ENCODE data around the gene SLC29A1.
"Not testable (repeated sequence)": the region's sequence is repeated elsewhere in the genome, so short reads cannot be mapped to it uniquely, and the experiment has no call there.

Gene SLC29A1

DNA sequence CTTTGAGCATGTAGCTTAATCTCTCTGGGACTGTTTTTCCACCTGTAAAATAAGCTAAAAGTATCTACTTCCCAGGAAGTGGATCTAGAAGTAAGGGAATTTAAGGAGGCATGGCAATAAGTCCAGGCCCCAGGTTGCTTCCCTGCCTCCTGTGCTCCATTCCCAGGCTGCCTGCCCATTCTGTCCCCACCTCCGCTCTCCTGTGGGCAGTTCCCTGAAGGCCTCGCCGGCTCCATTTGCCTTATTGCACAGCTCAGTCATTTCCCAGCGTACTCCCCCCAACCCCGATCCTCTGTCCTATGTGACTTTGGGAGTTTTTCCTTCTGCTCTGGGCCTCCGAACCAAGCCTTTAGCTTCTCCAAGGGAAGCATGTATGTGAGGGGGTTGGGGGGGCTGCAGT is 4.6 kb downstream of the SLC29A1 start:
- Histone ChIP-seq H3K36me3 (peaks cover 14 to 59% (median 47%) of the 10 kb centered on the region in 11 experiments; a peak in 21 of 22 replicates), H3K9me3 (replicated peaks in 1 of 11) (no peaks in the 10 kb centered on the region), H3K4me1 (peaks cover 43 to 61% (median 51%) of the 10 kb centered on the region in 10 experiments), H3K27ac (no peak overlapping the region), H3K4me2 (no peak overlapping the region), H4K20me1 (peaks cover 21 to 57% (median 34%) of the 10 kb centered on the region in 11 experiments; a peak in 17 of 22 replicates), H3K4me3 (no peak overlapping the region), H3K9ac (no peak overlapping the region; a peak in 2 of 22 replicates), H3K27me3 (0 out of 22 replicates have a peak, but pooled peaks cover 0 to under 1% (median 0%) of the 10 kb centered on the region in 11 experiments)
- TF ChIP-seq Cebpa-rat (IDR thresholded peaks at IDR 0.05) = no peak

DNA sequence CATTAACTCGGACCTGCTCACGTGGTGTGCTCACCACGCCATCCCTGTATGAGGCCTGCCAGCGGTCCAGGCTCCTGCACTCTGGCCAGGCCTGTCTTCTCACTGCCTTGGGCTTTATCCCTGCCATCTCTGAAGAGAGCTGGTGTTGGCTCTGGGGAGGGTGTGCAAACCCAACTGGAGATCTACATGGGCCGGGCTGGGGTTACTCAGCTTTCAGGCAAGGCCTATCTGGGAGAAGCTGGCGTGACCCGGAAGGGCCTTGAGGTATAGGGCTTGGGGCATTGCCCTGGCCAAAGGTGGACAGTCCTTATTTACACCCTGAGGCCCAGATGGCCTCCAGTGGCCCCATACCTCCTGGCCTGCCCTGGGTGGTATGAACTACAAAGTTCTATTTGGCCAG is 5.0 kb downstream of the SLC29A1 start:
- H4K20me1 ChIP-seq = peaks cover 21 to 58% (median 34%) of the 10 kb centered on the region in 11 experiments; a peak in 17 of 22 replicates
- H3K4me3 ChIP-seq = no peak overlapping the region
- H3K9ac ChIP-seq = no peak overlapping the region
- no peak overlapping the region for H3K27ac ChIP-seq
- peaks cover 44 to 64% (median 54%) of the 10 kb centered on the region in 10 experiments for H3K4me1 ChIP-seq
- H3K9me3 ChIP-seq (replicated peaks in 1 of 11) = no peaks in the 10 kb centered on the region
- no peak for TF ChIP-seq Cebpa-rat (IDR thresholded peaks at IDR 0.05)
- no peaks in the 10 kb centered on the region for H3K27me3 ChIP-seq
- peaks cover 14 to 63% (median 50%) of the 10 kb centered on the region in 11 experiments; a peak in 21 of 22 replicates for H3K36me3 ChIP-seq
- no peak overlapping the region for H3K4me2 ChIP-seq

DNA sequence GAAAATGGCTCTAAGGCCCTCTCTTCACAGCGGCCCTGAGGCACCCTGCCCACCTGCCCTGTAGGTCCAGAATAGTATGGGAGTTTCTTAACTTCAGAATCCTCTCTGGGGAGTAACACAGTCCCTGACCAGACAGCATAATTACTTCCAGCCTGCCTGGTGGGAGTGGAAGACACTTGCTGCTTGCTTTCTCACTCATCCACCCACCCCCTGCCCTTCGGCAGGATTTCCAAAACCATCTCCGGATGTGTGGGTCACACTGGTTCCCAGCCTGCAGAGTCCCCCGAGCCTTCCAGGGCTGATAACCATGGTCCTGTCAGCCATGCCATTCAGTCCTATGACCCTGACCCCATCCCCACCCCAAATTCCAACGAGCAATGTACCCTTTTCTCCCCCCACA is 5.4 kb downstream of the SLC29A1 start:
- H3K9me3 ChIP-seq (replicated peaks in 1 of 11) = no peaks in the 10 kb centered on the region
- H3K36me3 ChIP-seq = peaks cover 14 to 67% (median 50%) of the 10 kb centered on the region in 11 experiments; a peak in 21 of 22 replicates
- H3K4me1 ChIP-seq = peaks cover 49 to 68% (median 58%) of the 10 kb centered on the region in 10 experiments
- TF ChIP-seq Cebpa-rat (IDR thresholded peaks at IDR 0.05) = no peak
- no peak overlapping the region for H3K9ac ChIP-seq
- H3K27me3 ChIP-seq = no peaks in the 10 kb centered on the region
- H3K27ac ChIP-seq = no peak overlapping the region
- H3K4me2 ChIP-seq = no peak overlapping the region
- no peak overlapping the region for H3K4me3 ChIP-seq
- H4K20me1 ChIP-seq = peaks cover 21 to 62% (median 34%) of the 10 kb centered on the region in 11 experiments; a peak in 17 of 22 replicates

DNA sequence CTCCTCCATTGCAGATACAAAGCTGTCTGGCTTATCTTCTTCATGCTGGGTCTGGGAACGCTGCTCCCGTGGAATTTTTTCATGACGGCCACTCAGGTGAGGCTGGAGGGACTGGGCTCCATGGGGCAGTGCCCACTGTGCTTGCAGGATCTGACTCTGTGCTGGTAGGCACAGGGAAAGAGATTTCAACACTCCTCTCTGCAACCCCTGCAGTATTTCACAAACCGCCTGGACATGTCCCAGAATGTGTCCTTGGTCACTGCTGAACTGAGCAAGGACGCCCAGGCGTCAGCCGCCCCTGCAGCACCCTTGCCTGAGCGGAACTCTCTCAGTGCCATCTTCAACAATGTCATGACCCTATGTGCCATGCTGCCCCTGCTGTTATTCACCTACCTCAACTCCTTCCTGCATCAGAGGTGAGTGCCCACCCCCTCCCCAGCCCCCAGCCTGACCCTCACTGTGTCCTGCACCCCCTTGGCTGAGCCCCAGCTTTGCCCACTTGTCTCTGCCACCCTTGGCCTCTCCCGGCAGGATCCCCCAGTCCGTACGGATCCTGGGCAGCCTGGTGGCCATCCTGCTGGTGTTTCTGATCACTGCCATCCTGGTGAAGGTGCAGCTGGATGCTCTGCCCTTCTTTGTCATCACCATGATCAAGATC is 6.1 kb downstream of the SLC29A1 start:
- TF ChIP-seq Cebpa-rat (IDR thresholded peaks at IDR 0.05) = no peak
- Histone ChIP-seq H3K36me3 (peaks cover 14 to 73% (median 50%) of the 10 kb centered on the region in 11 experiments; a peak in 21 of 22 replicates), H3K9me3 (replicated peaks in 1 of 11) (no peaks in the 10 kb centered on the region), H3K27me3 (no peaks in the 10 kb centered on the region), H3K27ac (no peak overlapping the region), H3K9ac (no peak overlapping the region; a peak in 1 of 22 replicates), H3K4me1 (peaks cover 51 to 69% (median 59%) of the 10 kb centered on the region in 10 experiments), H4K20me1 (peaks cover 19 to 60% (median 30%) of the 10 kb centered on the region in 11 experiments; a peak in 17 of 22 replicates), H3K4me2 (no peak overlapping the region), H3K4me3 (no peak overlapping the region)

DNA sequence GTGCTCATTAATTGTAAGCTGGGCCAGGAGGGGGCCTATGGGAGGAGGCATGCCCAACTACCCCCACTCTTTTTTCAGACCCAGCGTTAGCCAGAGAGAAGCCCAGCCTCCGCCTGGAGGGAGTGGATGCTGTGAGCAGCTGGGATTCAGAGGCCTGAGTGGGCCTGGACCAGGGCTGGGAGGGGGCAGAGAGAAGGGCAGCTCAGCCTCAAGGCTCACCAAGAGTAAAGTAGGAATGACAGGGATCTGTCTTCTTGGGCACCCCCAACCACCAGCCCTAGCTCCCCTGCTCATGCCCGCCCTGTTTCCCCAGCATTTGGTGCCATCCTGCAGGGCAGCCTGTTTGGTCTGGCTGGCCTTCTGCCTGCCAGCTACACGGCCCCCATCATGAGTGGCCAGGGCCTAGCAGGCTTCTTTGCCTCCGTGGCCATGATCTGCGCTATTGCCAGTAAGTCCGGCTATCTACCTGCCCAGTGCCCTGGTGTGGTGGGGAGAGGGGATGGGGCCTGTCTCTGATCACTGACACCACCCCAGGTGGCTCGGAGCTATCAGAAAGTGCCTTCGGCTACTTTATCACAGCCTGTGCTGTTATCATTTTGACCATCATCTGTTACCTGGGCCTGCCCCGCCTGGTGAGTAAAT is 6.8 kb downstream of the SLC29A1 start:
- Histone ChIP-seq H3K27ac (no peak overlapping the region), H3K9ac (no peak overlapping the region; a peak in 1 of 22 replicates), H3K4me1 (peaks cover 51 to 69% (median 58%) of the 10 kb centered on the region in 10 experiments), H3K4me2 (no peak overlapping the region), H4K20me1 (peaks cover 12 to 54% (median 24%) of the 10 kb centered on the region in 11 experiments; a peak in 16 of 22 replicates), H3K4me3 (no peak overlapping the region), H3K36me3 (peaks cover 14 to 77% (median 51%) of the 10 kb centered on the region in 11 experiments; a peak in 21 of 22 replicates), H3K27me3 (no peaks in the 10 kb centered on the region), H3K9me3 (replicated peaks in 1 of 11) (no peaks in the 10 kb centered on the region)
- TF ChIP-seq Cebpa-rat (IDR thresholded peaks at IDR 0.05) = no peak

DNA sequence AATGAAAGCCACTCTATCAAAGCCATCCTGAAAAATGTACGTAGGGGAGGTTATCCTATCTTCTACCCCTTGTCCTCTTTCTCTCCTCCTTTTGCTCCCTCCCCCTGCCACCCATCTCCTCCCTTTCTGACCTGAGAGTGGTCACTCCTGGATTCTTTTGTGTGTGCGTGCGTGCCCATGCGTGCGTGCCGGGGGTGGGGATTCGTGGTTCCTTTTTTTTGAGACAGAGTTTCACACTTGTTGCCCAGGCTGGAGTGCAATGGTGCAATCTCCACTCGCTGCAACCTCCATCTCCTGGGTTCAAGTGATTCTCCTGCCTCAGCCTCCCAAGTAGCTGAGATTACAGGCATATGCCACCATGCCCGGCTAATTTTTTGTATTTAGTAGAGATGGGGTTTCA is 8.0 kb downstream of the SLC29A1 start:
- Histone ChIP-seq H3K4me2 (peak overlapping the region in 4 of 11 experiments; percentile 17 to 37 (median 28); a peak in 5 of 22 replicates), H4K20me1 (peaks cover 0 to 41% (median 11%) of the 10 kb centered on the region in 11 experiments; a peak in 14 of 22 replicates), H3K36me3 (peaks cover 14 to 87% (median 51%) of the 10 kb centered on the region in 11 experiments; a peak in 21 of 22 replicates), H3K4me1 (peaks cover 40 to 58% (median 48%) of the 10 kb centered on the region in 10 experiments), H3K9ac (peak overlapping the region in 2 of 11 experiments; percentile 1 to 9; a peak in 1 of 22 replicates)
- H3K4me3 ChIP-seq; H3K27me3 ChIP-seq; H3K27ac ChIP-seq; H3K9me3 ChIP-seq (replicated peaks in 1 of 11): not testable (repeated sequence)

DNA sequence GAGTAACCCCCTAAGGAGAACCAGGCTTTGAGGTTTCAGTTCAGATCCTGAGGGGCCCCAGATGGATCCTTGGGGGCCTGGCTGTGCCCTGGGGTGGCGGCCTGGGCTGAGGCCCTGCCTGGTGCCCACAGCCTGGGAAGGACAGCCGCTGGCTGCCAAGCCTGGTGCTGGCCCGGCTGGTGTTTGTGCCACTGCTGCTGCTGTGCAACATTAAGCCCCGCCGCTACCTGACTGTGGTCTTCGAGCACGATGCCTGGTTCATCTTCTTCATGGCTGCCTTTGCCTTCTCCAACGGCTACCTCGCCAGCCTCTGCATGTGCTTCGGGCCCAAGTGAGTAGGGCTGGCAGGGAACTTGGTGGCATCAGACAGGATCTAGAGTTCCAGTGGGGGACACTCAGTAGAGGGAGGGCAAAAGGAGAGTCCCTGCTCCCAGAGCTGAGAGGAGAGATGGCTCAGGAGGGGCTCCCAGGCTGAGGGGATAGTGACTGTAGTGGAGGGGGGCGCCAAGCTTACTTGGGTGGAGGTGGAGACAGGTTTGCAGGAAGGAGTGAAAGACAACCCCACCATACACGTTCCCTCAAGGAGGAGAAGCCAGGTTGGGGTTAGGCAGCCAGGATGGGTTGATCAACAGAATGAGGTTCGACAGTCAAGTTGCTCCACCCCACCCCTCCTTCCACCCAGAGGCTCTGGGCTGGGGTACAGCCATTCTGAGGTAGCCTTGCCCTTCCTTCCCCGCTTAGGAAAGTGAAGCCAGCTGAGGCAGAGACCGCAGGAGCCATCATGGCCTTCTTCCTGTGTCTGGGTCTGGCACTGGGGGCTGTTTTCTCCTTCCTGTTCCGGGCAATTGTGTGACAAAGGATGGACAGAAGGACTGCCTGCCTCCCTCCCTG is 9.5 kb downstream of the SLC29A1 start:
- TF ChIP-seq Cebpa-rat (IDR thresholded peaks at IDR 0.05) = no peak
- H3K9ac ChIP-seq = peak overlapping the region; percentile 7 to 67 (median 44); a peak in 17 of 22 replicates
- H3K9me3 ChIP-seq (replicated peaks in 1 of 11) = no peaks in the 10 kb centered on the region
- peaks cover 0 to 26% (median 2%) of the 10 kb centered on the region in 11 experiments; a peak in 8 of 22 replicates for H4K20me1 ChIP-seq
- H3K4me1 ChIP-seq = peaks cover 40 to 56% (median 46%) of the 10 kb centered on the region in 10 experiments
- H3K27me3 ChIP-seq = no peaks in the 10 kb centered on the region
- peak overlapping the region in 10 of 11 experiments; percentile 21 to 79 (median 66); a peak in 19 of 22 replicates for H3K27ac ChIP-seq
- peaks cover 14 to 79% (median 51%) of the 10 kb centered on the region in 11 experiments; a peak in 21 of 22 replicates for H3K36me3 ChIP-seq
- H3K4me2 ChIP-seq = peak overlapping the region; percentile 31 to 80 (median 52)
- H3K4me3 ChIP-seq = no peak overlapping the region

DNA sequence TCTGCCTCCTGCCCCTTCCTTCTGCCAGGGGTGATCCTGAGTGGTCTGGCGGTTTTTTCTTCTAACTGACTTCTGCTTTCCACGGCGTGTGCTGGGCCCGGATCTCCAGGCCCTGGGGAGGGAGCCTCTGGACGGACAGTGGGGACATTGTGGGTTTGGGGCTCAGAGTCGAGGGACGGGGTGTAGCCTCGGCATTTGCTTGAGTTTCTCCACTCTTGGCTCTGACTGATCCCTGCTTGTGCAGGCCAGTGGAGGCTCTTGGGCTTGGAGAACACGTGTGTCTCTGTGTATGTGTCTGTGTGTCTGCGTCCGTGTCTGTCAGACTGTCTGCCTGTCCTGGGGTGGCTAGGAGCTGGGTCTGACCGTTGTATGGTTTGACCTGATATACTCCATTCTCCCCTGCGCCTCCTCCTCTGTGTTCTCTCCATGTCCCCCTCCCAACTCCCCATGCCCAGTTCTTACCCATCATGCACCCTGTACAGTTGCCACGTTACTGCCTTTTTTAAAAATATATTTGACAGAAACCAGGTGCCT is 10.2 kb downstream of the SLC29A1 start:
- peak overlapping the region; percentile 31 to 80 (median 52) for H3K4me2 ChIP-seq
- peak overlapping the region in 10 of 11 experiments; percentile 21 to 79 (median 66); a peak in 19 of 22 replicates for H3K27ac ChIP-seq
- H3K4me3 ChIP-seq = no peak overlapping the region
- peaks cover 10 to 72% (median 45%) of the 10 kb centered on the region in 11 experiments; a peak in 21 of 22 replicates for H3K36me3 ChIP-seq
- H3K9ac ChIP-seq = peak overlapping the region; percentile 7 to 67 (median 44); a peak in 17 of 22 replicates
- H4K20me1 ChIP-seq = peaks cover 0 to 19% (median 0%) of the 10 kb centered on the region in 11 experiments; a peak in 7 of 22 replicates
- peaks cover 41 to 63% (median 52%) of the 10 kb centered on the region in 10 experiments for H3K4me1 ChIP-seq
- H3K27me3 ChIP-seq = no peaks in the 10 kb centered on the region
- no peaks in the 10 kb centered on the region for H3K9me3 ChIP-seq (replicated peaks in 1 of 11)
- no peak for TF ChIP-seq Cebpa-rat (IDR thresholded peaks at IDR 0.05)

All from BLaER1 treated with 17β-estradiol and CSF1 and Interleukin-3, amounts not matched to agents 10 nM and 100 nM (cell line).